Measurements from ENCODE around the gene CHRDL1.
"Not testable (repeated sequence)": the region's sequence is repeated elsewhere in the genome, so short reads cannot be mapped to it uniquely, and the experiment has no call there.

Gene CHRDL1

DNA sequence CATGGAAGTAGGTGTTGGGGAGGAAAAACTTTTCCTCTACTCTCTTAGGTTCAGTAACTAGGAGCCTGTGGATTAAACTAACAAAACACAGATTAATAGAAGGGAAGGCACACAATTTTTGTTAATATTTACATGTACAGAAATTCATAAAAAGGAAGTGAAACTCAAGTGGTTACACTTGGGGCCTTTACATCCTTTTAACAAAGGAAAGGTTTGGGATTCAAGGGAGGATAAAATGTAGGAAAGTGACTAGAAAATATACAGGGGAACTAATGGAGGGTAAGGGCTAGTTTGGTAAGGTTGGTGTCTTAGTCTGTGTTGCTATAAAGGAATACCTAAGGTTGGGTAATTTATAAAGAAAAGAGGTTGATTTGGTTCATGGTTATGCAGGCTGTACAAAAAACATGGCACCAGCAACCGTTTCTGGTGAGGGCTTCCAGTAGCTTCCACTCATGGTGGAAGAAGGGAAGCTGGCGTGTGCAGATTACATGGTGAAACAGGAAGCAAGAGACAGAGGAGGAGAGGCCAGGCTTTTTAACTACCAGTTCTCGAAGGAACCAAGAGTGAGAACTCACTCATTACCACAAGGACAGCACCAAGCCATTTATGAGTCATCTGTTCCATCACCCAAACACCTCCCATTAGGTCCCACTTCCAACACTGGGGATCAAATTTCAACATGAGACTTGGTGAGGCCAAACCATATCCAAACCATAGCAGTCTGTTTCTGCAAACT, 124.4 kb downstream of the CHRDL1 start:
- H3K4me1 ChIP-seq = no peaks in the 10 kb centered on the region
- H4K20me1 ChIP-seq = no peaks in the 10 kb centered on the region
- no peak overlapping the region for H3K4me3 ChIP-seq
- no peak overlapping the region for H3K9ac ChIP-seq
- H3K4me2 ChIP-seq = no peak overlapping the region
- H3K36me3 ChIP-seq = no peaks in the 10 kb centered on the region
- no peak for TF ChIP-seq Cebpa-rat (IDR thresholded peaks at IDR 0.05)
- peaks cover 86% of the 10 kb centered on the region for H3K27me3 ChIP-seq
- no peak overlapping the region for H3K27ac ChIP-seq
- no peaks in the 10 kb centered on the region for H3K9me3 ChIP-seq

- H3K27me3 ChIP-seq = peaks cover 88% of the 10 kb centered on the region
- H3K27ac ChIP-seq = no peak overlapping the region
- no peaks in the 10 kb centered on the region for H4K20me1 ChIP-seq
- H3K4me1 ChIP-seq = no peaks in the 10 kb centered on the region
- H3K9me3 ChIP-seq = no peaks in the 10 kb centered on the region
- TF ChIP-seq Cebpa-rat (IDR thresholded peaks at IDR 0.05) = no peak
- no peaks in the 10 kb centered on the region for H3K36me3 ChIP-seq
- no peak overlapping the region for H3K4me3 ChIP-seq
- H3K4me2 ChIP-seq = no peak overlapping the region
- no peak overlapping the region for H3K9ac ChIP-seq
These were observed 126.0 kb downstream of the CHRDL1 start for GRCh38 chrX:110669572-110669971.

DNA sequence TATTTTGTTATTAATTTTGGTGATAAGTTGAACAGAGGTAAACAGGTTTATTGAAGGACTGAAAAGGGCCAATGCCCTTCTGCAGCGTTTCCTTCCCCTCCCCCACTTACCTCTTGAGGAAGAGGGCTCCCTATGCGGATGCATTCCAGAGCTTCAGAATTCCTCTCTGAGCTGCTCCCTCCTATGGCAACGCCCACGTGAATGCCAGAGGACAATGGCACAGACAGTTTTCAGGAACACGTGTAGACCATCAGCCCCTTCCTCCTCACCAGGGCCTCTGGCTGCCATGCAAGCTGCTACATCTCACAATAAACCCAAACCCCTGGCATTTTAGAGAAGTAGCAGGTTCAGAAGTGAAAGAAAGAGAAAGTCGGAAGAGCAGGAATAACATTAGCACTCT, 127.9 kb downstream of the CHRDL1 start:
- Histone ChIP-seq H3K9ac (no peak overlapping the region), H3K27ac (no peak overlapping the region), H4K20me1 (no peaks in the 10 kb centered on the region)

DNA sequence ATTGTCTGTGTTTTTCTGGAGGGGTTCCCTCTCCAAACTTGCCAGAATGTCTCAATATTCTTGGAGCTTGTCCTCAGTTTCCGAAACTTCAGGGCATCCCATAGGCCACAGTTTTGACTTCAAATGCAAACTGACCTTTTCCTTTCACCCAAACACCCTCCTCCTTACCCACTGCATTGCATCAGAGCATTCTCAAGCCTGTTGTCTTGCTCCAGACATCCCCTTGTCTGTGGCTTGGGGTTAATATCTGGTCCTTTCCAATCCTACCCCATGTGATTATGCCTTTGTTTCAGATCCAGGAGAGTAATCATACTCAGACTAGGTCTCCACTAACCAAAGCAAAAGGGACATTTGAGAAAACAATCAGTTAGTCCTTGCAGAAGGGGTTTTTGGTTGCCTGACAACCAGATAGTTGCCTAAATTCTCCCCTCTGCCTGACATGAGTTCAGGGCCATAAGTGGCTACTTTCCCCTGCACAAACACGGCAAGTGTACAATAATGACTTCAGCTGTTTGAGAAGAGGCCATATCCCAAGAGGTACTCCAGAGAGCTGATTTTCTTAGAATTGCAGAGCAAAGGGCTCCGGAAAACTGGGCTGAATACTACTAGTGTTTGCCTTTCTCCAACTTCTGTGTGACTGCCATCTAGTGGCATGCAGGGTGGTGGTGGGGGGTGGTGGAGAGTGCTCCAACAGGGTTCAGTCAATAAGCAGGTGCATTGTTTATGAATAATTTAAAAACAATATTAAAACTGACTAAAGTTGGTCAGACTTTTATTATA, 130.2 kb downstream of the CHRDL1 start:
- H3K4me3 ChIP-seq = no peak overlapping the region
- H3K9ac ChIP-seq = no peak overlapping the region
- H3K9me3 ChIP-seq = no peaks in the 10 kb centered on the region
- H3K36me3 ChIP-seq = no peaks in the 10 kb centered on the region
- H4K20me1 ChIP-seq = no peaks in the 10 kb centered on the region
- TF ChIP-seq Cebpa-rat (IDR thresholded peaks at IDR 0.05) = no peak
- H3K27ac ChIP-seq = no peak overlapping the region
- H3K27me3 ChIP-seq = peaks cover 64% of the 10 kb centered on the region
- no peak overlapping the region for H3K4me2 ChIP-seq
- no peaks in the 10 kb centered on the region for H3K4me1 ChIP-seq

More for the DNA sequence above, 127.9 kb downstream of the CHRDL1 start:
- no peak overlapping the region for H3K4me2 ChIP-seq
- H3K4me3 ChIP-seq = no peak overlapping the region
- no peaks in the 10 kb centered on the region for H3K9me3 ChIP-seq
- peaks cover 79% of the 10 kb centered on the region for H3K27me3 ChIP-seq
- H3K4me1 ChIP-seq = no peaks in the 10 kb centered on the region
- TF ChIP-seq Cebpa-rat (IDR thresholded peaks at IDR 0.05) = no peak
- no peaks in the 10 kb centered on the region for H3K36me3 ChIP-seq

DNA sequence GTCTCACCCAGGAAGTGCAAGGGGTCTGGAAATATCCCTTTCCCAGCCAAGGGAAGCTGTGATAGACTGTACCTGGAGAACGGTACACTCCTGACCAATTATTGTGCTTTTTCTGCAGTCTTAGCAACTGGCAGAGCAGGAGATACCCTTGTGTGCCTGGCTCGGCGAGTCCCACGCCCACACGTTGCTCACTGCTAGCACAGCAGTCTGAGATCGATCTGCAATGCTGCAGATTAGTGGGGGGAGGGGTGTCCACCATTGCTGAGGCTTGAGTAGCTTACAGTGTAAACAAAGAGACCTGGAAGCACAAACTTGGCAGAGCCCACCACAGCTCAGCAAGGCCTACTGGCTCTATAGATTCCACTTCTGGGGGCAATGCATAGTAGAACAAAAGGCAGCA, 138.5 kb downstream of the CHRDL1 start:
- peaks cover 14% of the 10 kb centered on the region for H3K27me3 ChIP-seq
- no peak overlapping the region for H3K27ac ChIP-seq
- H3K4me1 ChIP-seq = no peaks in the 10 kb centered on the region
- H3K4me2 ChIP-seq = no peak overlapping the region
- H4K20me1 ChIP-seq = no peaks in the 10 kb centered on the region
- H3K9me3 ChIP-seq = peaks cover 14% of the 10 kb centered on the region
- no peak overlapping the region for H3K9ac ChIP-seq
- no peak for TF ChIP-seq Cebpa-rat (IDR thresholded peaks at IDR 0.05)
- no peak overlapping the region for H3K4me3 ChIP-seq
- H3K36me3 ChIP-seq = no peaks in the 10 kb centered on the region

GRCh38 chrX:110654280-110654679, 141.3 kb downstream of the CHRDL1 start:
- not testable (repeated sequence) for H3K27ac ChIP-seq, H4K20me1 ChIP-seq, H3K4me2 ChIP-seq, H3K4me3 ChIP-seq, H3K4me1 ChIP-seq, H3K36me3 ChIP-seq, H3K9ac ChIP-seq
- peaks cover 23% of the 10 kb centered on the region for H3K27me3 ChIP-seq
- peaks cover 15% of the 10 kb centered on the region for H3K9me3 ChIP-seq

- Histone ChIP-seq H3K4me3 (no peak overlapping the region), H3K9me3 (peaks cover 5% of the 10 kb centered on the region; the same call in 1 of the 2 replicates), H3K36me3 (no peaks in the 10 kb centered on the region), H3K4me1 (no peaks in the 10 kb centered on the region), H3K27ac (no peak overlapping the region), H3K9ac (no peak overlapping the region), H3K27me3 (peaks cover 26% of the 10 kb centered on the region; the same call in 1 of the 2 replicates), H3K4me2 (no peak overlapping the region), H4K20me1 (no peaks in the 10 kb centered on the region)
- TF ChIP-seq Cebpa-rat (IDR thresholded peaks at IDR 0.05) = no peak
These were observed 149.2 kb downstream of the CHRDL1 start for GRCh38 chrX:110646386-110646785.

Measured in BLaER1 (cell line).